ENCODE results near the gene JPH4.

JPH4 gene

DNA sequence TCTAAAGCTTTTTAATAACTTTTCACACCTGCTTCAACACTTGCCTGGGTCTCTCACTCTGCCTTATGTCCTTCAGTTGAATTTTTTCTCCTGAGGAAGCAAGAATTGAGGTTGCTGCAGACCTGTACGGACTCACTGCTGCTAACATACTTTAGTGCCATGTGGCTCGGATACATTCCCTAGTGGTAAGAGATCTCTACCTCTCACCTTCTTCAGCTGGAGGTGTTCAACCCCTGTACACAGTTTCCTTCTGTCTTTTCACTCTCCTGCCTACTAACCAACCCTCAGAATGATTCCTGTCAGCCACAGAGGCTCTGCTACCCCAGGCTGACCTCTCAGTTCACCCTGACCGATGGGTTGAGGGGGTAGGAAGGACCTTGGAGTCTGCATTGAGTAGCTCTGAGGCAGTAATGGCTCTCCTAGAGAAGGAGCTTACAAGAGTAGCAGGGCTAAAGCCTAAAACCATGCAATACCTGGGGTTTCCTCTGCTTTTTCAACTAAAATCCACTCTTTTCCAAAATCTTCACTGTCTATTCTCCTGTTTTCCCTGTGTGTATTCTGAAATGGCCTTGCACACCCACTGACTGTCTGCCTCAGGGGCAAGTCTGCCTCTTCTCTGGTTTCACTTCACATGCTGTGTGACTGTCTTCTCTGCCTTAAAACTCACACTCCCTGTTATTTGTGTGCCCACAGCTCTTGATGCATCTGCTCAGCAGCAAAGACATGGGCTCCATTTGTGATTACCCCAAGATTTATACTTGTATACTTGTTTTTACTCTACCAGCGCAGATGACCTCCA, 43.5 kb upstream of the JPH4 start:
- ChIA-PET POLR2A (ENCODE audit: low non-redundant PET) (no interaction called here), CTCF (interaction anchor here (0.6 kb wide), 1 partner anchor 11 kb away, joined by 3 read pairs; no protein-coding TSS in a partner anchor)
- no peak for DNase-seq (ENCODE audit: low spot score)
- TF ChIP-seq, protein P1, sequence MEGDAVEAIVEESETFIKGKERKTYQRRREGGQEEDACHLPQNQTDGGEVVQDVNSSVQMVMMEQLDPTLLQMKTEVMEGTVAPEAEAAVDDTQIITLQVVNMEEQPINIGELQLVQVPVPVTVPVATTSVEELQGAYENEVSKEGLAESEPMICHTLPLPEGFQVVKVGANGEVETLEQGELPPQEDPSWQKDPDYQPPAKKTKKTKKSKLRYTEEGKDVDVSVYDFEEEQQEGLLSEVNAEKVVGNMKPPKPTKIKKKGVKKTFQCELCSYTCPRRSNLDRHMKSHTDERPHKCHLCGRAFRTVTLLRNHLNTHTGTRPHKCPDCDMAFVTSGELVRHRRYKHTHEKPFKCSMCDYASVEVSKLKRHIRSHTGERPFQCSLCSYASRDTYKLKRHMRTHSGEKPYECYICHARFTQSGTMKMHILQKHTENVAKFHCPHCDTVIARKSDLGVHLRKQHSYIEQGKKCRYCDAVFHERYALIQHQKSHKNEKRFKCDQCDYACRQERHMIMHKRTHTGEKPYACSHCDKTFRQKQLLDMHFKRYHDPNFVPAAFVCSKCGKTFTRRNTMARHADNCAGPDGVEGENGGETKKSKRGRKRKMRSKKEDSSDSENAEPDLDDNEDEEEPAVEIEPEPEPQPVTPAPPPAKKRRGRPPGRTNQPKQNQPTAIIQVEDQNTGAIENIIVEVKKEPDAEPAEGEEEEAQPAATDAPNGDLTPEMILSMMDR (conservative IDR thresholded peaks at IDR 0.05; ENCODE audit: low read depth), result no peak
- no peak overlapping the region for H3K27ac ChIP-seq

DNA sequence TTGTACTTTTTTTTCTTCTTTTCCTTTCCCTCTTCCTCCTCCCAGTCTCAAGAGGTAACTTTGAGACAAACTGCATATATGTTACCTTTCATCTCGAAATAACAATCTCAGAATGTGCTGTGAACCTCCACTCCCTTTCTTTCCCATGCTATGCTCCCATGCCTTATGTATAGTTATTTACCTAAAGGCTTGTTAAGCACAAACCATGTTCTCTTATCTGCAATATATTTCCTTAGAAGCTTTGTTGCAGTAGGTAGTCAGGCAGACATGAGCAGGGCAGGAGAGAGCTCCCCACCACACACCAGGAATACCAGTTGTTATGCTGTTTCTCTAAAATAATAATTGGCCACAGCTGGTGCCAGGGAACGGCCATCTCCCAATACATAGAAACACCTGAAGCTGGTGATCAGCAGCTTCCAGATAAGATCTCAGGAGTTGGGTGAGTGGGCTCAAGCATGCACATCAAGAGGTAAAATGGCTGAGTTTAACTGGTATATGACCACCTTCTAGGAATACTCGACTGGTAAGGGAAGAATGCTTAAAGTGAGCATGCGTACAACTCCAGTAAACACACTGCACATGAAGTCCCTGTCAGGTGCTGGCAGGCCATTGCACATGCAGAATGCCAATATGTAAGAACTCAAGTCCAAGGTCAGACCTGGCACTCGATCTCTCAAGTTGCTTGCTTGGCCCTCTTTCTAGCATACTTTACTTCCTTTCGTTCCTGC, 42.8 kb upstream of the JPH4 start:
- no peak for DNase-seq (ENCODE audit: low spot score)
- no peak overlapping the region for H3K27ac ChIP-seq
- TF ChIP-seq, protein P1 (conservative IDR thresholded peaks at IDR 0.05; ENCODE audit: low read depth), result no peak
- POLR2A ChIA-PET (ENCODE audit: low non-redundant PET), result no interaction called here
- CTCF ChIA-PET, result no interaction called here

DNA sequence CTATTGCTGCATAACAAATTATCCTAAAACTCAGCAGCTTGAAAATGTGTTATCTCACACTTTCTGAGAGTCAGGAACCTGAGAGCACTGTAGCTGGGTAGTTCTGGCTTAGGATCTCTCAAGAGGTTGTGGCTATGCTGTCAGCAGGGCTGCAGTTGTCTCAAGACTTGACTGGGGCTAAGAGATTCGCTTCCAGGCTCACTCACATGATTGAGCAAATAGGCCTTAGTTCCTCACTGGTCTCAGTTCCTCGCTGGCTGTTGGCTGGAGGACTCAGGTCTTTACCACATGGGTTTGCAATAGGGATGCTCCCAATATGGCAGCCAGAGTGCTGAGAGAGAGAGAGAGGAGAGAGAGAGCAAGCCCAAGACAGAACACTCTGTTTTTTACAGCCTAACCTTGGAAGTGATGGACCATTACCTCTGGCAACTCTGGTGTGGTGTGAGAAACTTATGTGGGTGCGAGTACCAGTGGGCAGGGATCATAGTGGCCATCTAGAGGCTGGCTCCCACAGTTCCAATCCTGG, 41.6 kb upstream of the JPH4 start:
- no peak overlapping the region for H3K27ac ChIP-seq
- TF ChIP-seq, protein P1 (conservative IDR thresholded peaks at IDR 0.05; ENCODE audit: low read depth), result no peak
- POLR2A ChIA-PET (ENCODE audit: low non-redundant PET), result no interaction called here
- CTCF ChIA-PET, result no interaction called here
- DNase-seq (ENCODE audit: low spot score), result no peak

DNA sequence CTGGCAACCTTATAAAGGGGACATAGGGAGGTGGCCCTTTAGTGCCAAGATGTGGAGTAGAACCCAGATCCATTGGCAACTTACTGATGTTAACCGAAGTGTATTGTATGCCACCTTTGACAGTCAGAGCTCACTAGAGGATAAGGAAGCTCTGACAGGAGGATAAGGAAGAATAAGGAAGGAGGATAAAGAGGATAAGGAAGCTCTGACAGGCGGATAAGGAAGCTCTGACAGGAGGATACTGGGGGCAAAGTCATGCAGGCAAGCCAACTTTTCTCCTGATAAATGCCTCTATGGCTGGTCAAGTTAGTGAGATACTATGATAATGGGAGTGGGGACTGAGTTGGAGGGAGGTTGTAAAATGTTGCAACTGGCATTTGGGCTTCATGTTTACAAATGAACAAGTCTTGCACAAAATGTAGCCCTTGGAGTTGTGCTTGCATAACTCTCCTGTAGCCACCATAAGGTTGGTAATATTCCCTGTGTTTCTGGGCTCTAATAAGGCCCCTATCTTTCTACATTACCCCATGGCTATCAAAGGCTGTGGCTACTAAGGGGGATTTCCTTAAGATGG, 39.9 kb upstream of the JPH4 start:
- TF ChIP-seq, protein P1 (conservative IDR thresholded peaks at IDR 0.05; ENCODE audit: low read depth), result no peak
- ChIA-PET CTCF (no interaction called here), POLR2A (ENCODE audit: low non-redundant PET) (no interaction called here)
- no peak for DNase-seq (ENCODE audit: low spot score)
- no peak overlapping the region for H3K27ac ChIP-seq

DNA sequence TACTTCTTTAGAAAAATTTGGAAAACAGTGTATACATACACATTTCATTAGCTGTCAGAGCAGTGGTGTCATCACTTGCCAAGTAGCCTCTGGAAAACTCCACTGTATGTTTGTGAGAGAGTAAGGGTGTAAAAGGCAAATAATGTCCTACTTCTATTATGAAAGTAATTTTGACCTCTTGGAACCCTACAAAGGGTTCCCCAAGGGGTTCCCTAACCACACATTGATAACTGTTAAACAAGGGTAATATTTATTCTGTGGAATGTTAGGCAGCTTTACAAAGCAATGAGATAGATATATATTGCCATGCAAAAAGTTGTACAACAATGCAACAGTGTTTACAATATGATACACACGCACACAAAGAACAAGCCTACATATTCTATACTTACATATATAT, 38.9 kb upstream of the JPH4 start:
- TF ChIP-seq, protein P1 (conservative IDR thresholded peaks at IDR 0.05; ENCODE audit: low read depth), result no peak
- ChIA-PET CTCF (no interaction called here), POLR2A (ENCODE audit: low non-redundant PET) (no interaction called here)
- no peak overlapping the region for H3K27ac ChIP-seq
- no peak for DNase-seq (ENCODE audit: low spot score)

DNA sequence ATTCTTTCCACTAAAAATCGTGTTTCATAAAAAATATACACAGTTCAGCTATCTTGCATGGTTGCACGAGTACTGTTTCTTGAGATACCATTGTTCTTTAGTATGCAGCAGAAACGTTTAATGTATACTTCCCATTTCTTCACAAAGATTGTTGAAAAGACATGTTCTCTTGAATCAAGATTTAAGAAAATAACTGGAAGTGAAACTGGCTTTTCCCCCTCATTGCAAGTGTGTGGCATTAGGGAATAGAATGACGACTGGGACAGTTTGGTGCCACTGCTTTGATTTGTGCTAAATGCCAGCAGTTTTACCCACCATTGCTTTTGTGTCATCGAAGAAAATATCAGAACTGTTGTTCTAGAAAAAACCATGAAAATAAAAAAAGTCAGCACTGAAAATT, 37.3 kb upstream of the JPH4 start:
- CTCF ChIA-PET, result no interaction called here
- POLR2A ChIA-PET (ENCODE audit: low non-redundant PET), result no interaction called here
- DNase-seq (ENCODE audit: low spot score), result no peak
- TF ChIP-seq, protein P1 (conservative IDR thresholded peaks at IDR 0.05; ENCODE audit: low read depth), result no peak
- no peak overlapping the region for H3K27ac ChIP-seq

All from RWPE1 (cell line).